ENCODE data around the gene LDB2.

The LDB2 gene

DNA sequence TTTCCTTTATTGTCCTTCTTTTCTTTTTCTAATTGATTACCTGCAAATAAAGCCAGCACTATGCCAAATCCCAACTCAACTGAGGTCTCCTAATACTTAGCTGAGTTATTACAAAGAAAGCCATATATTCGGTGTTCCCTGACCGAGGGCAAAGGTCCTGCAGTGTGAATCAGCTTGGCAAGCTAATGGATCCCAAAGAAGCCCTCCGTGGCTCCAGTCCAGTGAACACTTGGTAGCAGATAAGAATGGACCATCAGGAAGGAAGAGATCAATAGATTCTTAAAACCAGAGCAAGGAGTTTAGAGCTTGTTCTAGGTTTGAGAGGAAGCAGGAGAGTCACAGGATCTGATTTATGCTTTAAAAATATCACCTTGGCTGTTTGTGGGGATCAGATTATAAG lies 8.5 kb downstream of the LDB2 start:
- no peak for TF ChIP-seq TEAD4 (IDR thresholded peaks at IDR 0.05)

- no peak for TF ChIP-seq MAX (IDR thresholded peaks at IDR 0.05)
- no peak for TF ChIP-seq CREB1 (IDR thresholded peaks at IDR 0.05; ENCODE audit: low read depth)
- TF ChIP-seq REST (IDR thresholded peaks at IDR 0.05; ENCODE audit: low read depth): no peak
- TF ChIP-seq ZBTB7A (IDR thresholded peaks at IDR 0.05; ENCODE audit: low read depth): no peak
- TF ChIP-seq TEAD4 (IDR thresholded peaks at IDR 0.05): no peak
- TF ChIP-seq CEBPB (IDR thresholded peaks at IDR 0.05): no peak
- no peak for TF ChIP-seq RAD21 (IDR thresholded peaks at IDR 0.05; ENCODE audit: low read depth)
Measured at GRCh38 chr4:16887887-16888286, 10.6 kb downstream of the LDB2 start.

- TF ChIP-seq EGR1 (IDR thresholded peaks at IDR 0.05) (no peak), CREB1 (IDR thresholded peaks at IDR 0.05; ENCODE audit: low read depth) (no peak), NFIC (IDR thresholded peaks at IDR 0.05) (no peak), ZBTB7A (IDR thresholded peaks at IDR 0.05; ENCODE audit: low read depth) (no peak), TAF1 (IDR thresholded peaks at IDR 0.05; ENCODE audit: low read depth) (no peak), YY1 (IDR thresholded peaks at IDR 0.05; ENCODE audit: low read depth) (no peak), CEBPB (IDR thresholded peaks at IDR 0.05) (no peak), FOXM1 (IDR thresholded peaks at IDR 0.05; ENCODE audit: borderline replicate concordance, low read depth) (no peak), REST (IDR thresholded peaks at IDR 0.05; ENCODE audit: low read depth) (no peak), EP300 (IDR thresholded peaks at IDR 0.05; ENCODE audit: borderline replicate concordance) (no peak), TEAD4 (IDR thresholded peaks at IDR 0.05) (no peak), TCF12 (IDR thresholded peaks at IDR 0.05; ENCODE audit: low read depth) (no peak), MAX (IDR thresholded peaks at IDR 0.05) (no peak), RAD21 (IDR thresholded peaks at IDR 0.05; ENCODE audit: low read depth) (no peak)
- TF ChIP-seq, protein P1, sequence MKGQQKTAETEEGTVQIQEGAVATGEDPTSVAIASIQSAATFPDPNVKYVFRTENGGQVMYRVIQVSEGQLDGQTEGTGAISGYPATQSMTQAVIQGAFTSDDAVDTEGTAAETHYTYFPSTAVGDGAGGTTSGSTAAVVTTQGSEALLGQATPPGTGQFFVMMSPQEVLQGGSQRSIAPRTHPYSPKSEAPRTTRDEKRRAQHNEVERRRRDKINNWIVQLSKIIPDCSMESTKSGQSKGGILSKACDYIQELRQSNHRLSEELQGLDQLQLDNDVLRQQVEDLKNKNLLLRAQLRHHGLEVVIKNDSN (IDR thresholded peaks at IDR 0.05): no peak
Measured at GRCh38 chr4:16884673-16885460, 13.6 kb downstream of the LDB2 start.

DNA sequence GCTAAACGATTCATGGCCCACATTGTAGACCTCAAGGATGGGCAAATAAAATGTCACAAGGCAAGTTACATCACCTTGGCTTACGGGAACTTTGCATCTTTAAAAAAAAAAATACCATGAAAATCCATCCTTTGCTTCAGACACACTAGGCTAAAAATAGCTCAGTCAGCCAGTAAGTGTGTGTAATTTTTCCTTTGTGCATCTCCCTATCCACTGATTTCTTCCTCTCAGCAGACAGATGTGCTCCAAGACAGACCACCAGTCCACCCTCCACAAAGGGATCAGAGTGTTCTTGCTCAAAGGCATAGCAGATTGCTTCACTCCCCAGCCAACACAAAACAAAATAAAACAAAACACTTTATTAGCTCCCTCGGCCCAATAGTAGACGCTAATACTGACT lies 14.6 kb downstream of the LDB2 start:
- no peak for TF ChIP-seq REST (IDR thresholded peaks at IDR 0.05; ENCODE audit: low read depth)
- no peak for TF ChIP-seq RAD21 (IDR thresholded peaks at IDR 0.05; ENCODE audit: low read depth)
- no peak for TF ChIP-seq MAX (IDR thresholded peaks at IDR 0.05)
- no peak for TF ChIP-seq TEAD4 (IDR thresholded peaks at IDR 0.05)
- TF ChIP-seq, protein P1 (IDR thresholded peaks at IDR 0.05): no peak
- no peak for TF ChIP-seq TAF1 (IDR thresholded peaks at IDR 0.05; ENCODE audit: low read depth)
- TF ChIP-seq EGR1 (IDR thresholded peaks at IDR 0.05): no peak
- TF ChIP-seq ZBTB7A (IDR thresholded peaks at IDR 0.05; ENCODE audit: low read depth): no peak
- TF ChIP-seq FOXM1 (IDR thresholded peaks at IDR 0.05; ENCODE audit: borderline replicate concordance, low read depth): no peak
- no peak for TF ChIP-seq CEBPB (IDR thresholded peaks at IDR 0.05)
- TF ChIP-seq YY1 (IDR thresholded peaks at IDR 0.05; ENCODE audit: low read depth): no peak
- no peak for TF ChIP-seq CREB1 (IDR thresholded peaks at IDR 0.05; ENCODE audit: low read depth)
- TF ChIP-seq NFIC (IDR thresholded peaks at IDR 0.05): no peak
- TF ChIP-seq TCF12 (IDR thresholded peaks at IDR 0.05; ENCODE audit: low read depth): no peak
- TF ChIP-seq EP300 (IDR thresholded peaks at IDR 0.05; ENCODE audit: borderline replicate concordance): no peak
